Nephron (organoid): Measurements from ENCODE around the gene ZNF354B.
A peak's percentile ranks its signal among the peaks of the same experiment; 100 is the strongest.

Source experiments
- H3K27ac Mint-ChIP-seq, 3 experiments: 2 replicates each; pipeline ENCODE4 v1.8.0; 2020; ENCODE audit warnings: mixed read lengths in 3 of 3, mild to moderate bottlenecking in 2 of 3, moderate library complexity in 1 of 3
- H3K27me3 Mint-ChIP-seq: 2 replicates; pipeline ENCODE4 v1.8.0; 2021; ENCODE audit warnings: low read depth, mild to moderate bottlenecking, moderate library complexity, mixed read lengths
- H3K36me3 Mint-ChIP-seq: 2 replicates; pipeline ENCODE4 v1.8.0; 2020; ENCODE audit warnings: low read depth, mixed read lengths
- H3K4me1 Mint-ChIP-seq: 2 replicates; pipeline ENCODE4 v1.8.0; 2020; ENCODE audit warnings: mixed read lengths
- H3K4me3 Mint-ChIP-seq, 3 experiments: 2 replicates each; pipeline ENCODE4 v1.8.0; 2020; ENCODE audit warnings: mild to moderate bottlenecking in 3 of 3, mixed read lengths in 3 of 3, moderate library complexity in 2 of 3
- H3K9me3 Mint-ChIP-seq: 2 replicates; pipeline ENCODE4 v1.8.0; 2020; ENCODE audit warnings: mixed read lengths
- TF ChIP-seq, protein P1 (sequence below), 3 experiments: fragments of 200-600 bp; sonication (generic); IDR thresholded peaks; one replicate each; pipeline ENCODE4 v1.5.0; 2021; ENCODE audit warnings: antibody characterized with exemption in 3 of 3; ENCODE audit not compliant: unreplicated experiment in 3 of 3

ZNF354B gene

GRCh38 chr5:178859625-178860521, at the start of gene ZNF354B:
ZNF354B (plus strand) TSS chr5:178859953; CDS start chr5:178861048, 1,095 bp downstream.
- Mint-ChIP-seq H3K9me3 (no peaks in the 10 kb centered on the region), H3K36me3 (peaks cover 28% of the 10 kb centered on the region), H3K4me1 (peaks cover 18% of the 10 kb centered on the region), H3K4me3 (peak within 1 kb of the TSS; percentile 83 to 86 (median 84)), H3K27ac (peak within 1 kb of the TSS; percentile 69 to 92 (median 91)), H3K27me3 (peaks cover 4% of the 10 kb centered on the region)
- TF ChIP-seq, protein P1, sequence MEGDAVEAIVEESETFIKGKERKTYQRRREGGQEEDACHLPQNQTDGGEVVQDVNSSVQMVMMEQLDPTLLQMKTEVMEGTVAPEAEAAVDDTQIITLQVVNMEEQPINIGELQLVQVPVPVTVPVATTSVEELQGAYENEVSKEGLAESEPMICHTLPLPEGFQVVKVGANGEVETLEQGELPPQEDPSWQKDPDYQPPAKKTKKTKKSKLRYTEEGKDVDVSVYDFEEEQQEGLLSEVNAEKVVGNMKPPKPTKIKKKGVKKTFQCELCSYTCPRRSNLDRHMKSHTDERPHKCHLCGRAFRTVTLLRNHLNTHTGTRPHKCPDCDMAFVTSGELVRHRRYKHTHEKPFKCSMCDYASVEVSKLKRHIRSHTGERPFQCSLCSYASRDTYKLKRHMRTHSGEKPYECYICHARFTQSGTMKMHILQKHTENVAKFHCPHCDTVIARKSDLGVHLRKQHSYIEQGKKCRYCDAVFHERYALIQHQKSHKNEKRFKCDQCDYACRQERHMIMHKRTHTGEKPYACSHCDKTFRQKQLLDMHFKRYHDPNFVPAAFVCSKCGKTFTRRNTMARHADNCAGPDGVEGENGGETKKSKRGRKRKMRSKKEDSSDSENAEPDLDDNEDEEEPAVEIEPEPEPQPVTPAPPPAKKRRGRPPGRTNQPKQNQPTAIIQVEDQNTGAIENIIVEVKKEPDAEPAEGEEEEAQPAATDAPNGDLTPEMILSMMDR (IDR thresholded peaks at IDR 0.05; ENCODE audit: unreplicated experiment in 3 of 3) = no peak

GRCh38 chr5:178817506-178817905, 42.2 kb upstream of the ZNF354B start:
- no peaks in the 10 kb centered on the region for H3K4me1 Mint-ChIP-seq
- H3K36me3 Mint-ChIP-seq = no peaks in the 10 kb centered on the region
- H3K27ac Mint-ChIP-seq = no peak overlapping the region
- peaks cover 11% of the 10 kb centered on the region for H3K27me3 Mint-ChIP-seq
- TF ChIP-seq, protein P1 (IDR thresholded peaks at IDR 0.05; ENCODE audit: unreplicated experiment in 3 of 3) = no peak
- H3K4me3 Mint-ChIP-seq = no peak overlapping the region
- H3K9me3 Mint-ChIP-seq = peaks cover 9% of the 10 kb centered on the region

DNA sequence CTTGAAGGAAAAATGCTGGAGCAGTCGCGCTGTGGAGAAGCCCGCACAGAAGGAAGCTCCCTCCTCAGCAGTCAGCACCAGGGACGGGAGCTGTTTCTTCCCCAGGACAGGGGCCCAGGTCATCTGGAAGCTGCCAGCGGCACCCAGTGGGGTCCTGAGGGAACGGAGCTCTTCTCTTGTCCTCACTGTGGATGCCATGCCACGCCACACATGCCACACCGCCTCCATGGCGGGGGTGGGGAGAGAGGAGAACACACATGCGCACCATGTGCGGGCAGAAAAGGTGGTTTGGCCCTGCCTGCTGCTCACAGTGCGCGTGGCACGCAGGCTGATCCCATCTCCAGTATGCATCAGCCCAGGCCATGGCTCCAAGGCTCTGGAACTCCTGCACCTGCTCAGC, 41.7 kb upstream of the ZNF354B start:
- Mint-ChIP-seq H3K27ac (no peak overlapping the region), H3K4me3 (no peak overlapping the region), H3K27me3 (peaks cover 14% of the 10 kb centered on the region), H3K9me3 (peaks cover 9% of the 10 kb centered on the region), H3K4me1 (no peaks in the 10 kb centered on the region), H3K36me3 (no peaks in the 10 kb centered on the region)
- TF ChIP-seq, protein P1 (IDR thresholded peaks at IDR 0.05; ENCODE audit: unreplicated experiment in 3 of 3) = no peak

- TF ChIP-seq, protein P1 (IDR thresholded peaks at IDR 0.05; ENCODE audit: unreplicated experiment in 3 of 3) = no peak
- Mint-ChIP-seq H3K4me3 (no peak overlapping the region), H3K4me1 (no peaks in the 10 kb centered on the region), H3K27ac (no peak overlapping the region), H3K9me3 (peaks cover 9% of the 10 kb centered on the region), H3K36me3 (no peaks in the 10 kb centered on the region), H3K27me3 (peaks cover 10% of the 10 kb centered on the region)
Observed at GRCh38 chr5:178820001-178820400, 39.8 kb upstream of the ZNF354B start.

DNA sequence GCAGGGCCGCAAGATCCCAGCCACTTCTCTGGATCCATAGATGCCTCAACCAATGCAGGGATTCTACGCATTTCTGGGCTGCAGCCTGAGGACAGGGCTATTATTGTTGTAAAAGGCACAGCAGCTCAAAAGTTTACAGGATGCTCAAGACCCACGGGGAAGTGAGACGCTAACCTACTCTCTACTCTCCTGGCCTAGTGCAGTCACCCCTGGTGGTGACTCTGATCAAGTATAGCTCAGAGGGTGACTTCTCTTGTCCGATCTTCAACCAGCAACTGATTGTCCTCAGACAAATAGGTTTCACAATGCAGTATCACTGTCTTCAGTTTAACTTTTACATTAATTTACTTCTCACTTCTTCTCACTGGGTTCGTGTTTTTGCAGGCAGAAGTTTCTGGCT, 34.3 kb upstream of the ZNF354B start:
- Mint-ChIP-seq H3K9me3 (peaks cover 7% of the 10 kb centered on the region), H3K27me3 (peaks cover 4% of the 10 kb centered on the region), H3K36me3 (no peaks in the 10 kb centered on the region), H3K4me1 (no peaks in the 10 kb centered on the region), H3K27ac (no peak overlapping the region), H3K4me3 (no peak overlapping the region)
- TF ChIP-seq, protein P1 (IDR thresholded peaks at IDR 0.05; ENCODE audit: unreplicated experiment in 3 of 3) = no peak

GRCh38 chr5:178826216-178826615, 33.5 kb upstream of the ZNF354B start:
- H3K4me3 Mint-ChIP-seq = no peak overlapping the region
- peaks cover 8% of the 10 kb centered on the region for H3K27me3 Mint-ChIP-seq
- no peaks in the 10 kb centered on the region for H3K4me1 Mint-ChIP-seq
- peaks cover 3% of the 10 kb centered on the region for H3K9me3 Mint-ChIP-seq
- TF ChIP-seq, protein P1 (IDR thresholded peaks at IDR 0.05; ENCODE audit: unreplicated experiment in 3 of 3) = no peak
- H3K27ac Mint-ChIP-seq = no peak overlapping the region
- no peaks in the 10 kb centered on the region for H3K36me3 Mint-ChIP-seq
